HCT116 (cell line): Measurements from ENCODE around the gene TFAP2D. TPM values are rescaled to one million over a fixed set of nuclear protein-coding genes. Genes with fewer than 3 reads are reported as not detected.

Source experiments
- ATAC-seq: fragments of 200-7000 bp; cut with Tn5 transposase; 2 replicates; pipeline ENCODE4 v1.9.1; 2020; ENCODE audit warnings: mild to moderate bottlenecking, moderate library complexity
- BruUV-seq: library from RNA; stranded (reverse); fragments of 400-500 nt; replicated peaks from 2 replicates; lab custom pipeline; 2021; lab: Mats Ljungman, UMichigan
- CTCF ChIA-PET: fragments of 300-600 bp; sonication (Branson Sonifier 250); formaldehyde crosslinking; loops from one replicate; lab custom pipeline; 2021; ENCODE audit warnings: antibody characterized with exemption; lab: Charles Lee
- POLR2A ChIA-PET: fragments of 300-600, 350-600 bp; sonication (Branson Sonifier 250); formaldehyde crosslinking; loops from one replicate; lab custom pipeline; 2021; ENCODE audit warnings: antibody characterized with exemption; lab: Charles Lee
- RAD21 ChIA-PET, 2 experiments: fragments of 300-600 bp; sonication (Branson Sonifier 250); formaldehyde crosslinking; loops; one replicate each; lab custom pipeline; 2023; ENCODE audit warnings: low total read pairs in 2 of 2; ENCODE audit not compliant: uncharacterized antibody in 2 of 2, unreplicated experiment in 2 of 2, low non-redundant PET in 1 of 2; lab: Charles Lee
- DNase-seq: peaks from one replicate; pipeline ENCODE4 v3.0.0-alpha.2; 2010; ENCODE audit warnings: low read depth, low spot score
- H2AFZ ChIP-seq: fragments of 200-600 bp; shearing (Covaris generic), sonication (generic); 2 replicates; pipeline ENCODE4 v1.6.1; 2017; ENCODE audit warnings: low read depth, mixed run types, mixed read lengths, antibody characterized with exemption, low read length; ENCODE audit not compliant: poor library complexity, severe bottlenecking
- H3K27ac ChIP-seq: 2 replicates; pipeline ENCODE4 v1.5.1; 2012; ENCODE audit warnings: low read depth, low read length
- H3K27me3 ChIP-seq: fragments of 200-600 bp; sonication (generic); 2 replicates; pipeline ENCODE4 v1.6.1; 2016; ENCODE audit warnings: mixed run types, low read length, mixed read lengths; ENCODE audit not compliant: insufficient read depth
- H3K36me3 ChIP-seq, 2 experiments: fragments of 200-500 bp in 1 of 2; fragments of 200-600 bp in 1 of 2; sonication (Bioruptor generic) in 1 of 2; sonication (generic) in 1 of 2; 2 replicates each; pipeline versions ENCODE4 v1.5.1 to v1.6.1; 2014 to 2016; ENCODE audit warnings: low read length in 2 of 2, inconsistent platforms in 1 of 2, mixed read lengths in 1 of 2, mixed run types in 1 of 2; ENCODE audit not compliant: insufficient read depth in 2 of 2, control insufficient read depth in 1 of 2
- H3K4me1 ChIP-seq, 2 experiments: fragments of 200-600 bp in 1 of 2; sonication (generic) in 1 of 2; 2 replicates each; pipeline versions ENCODE4 v1.5.1 to v1.6.1; 2012 to 2017; ENCODE audit warnings: low read length in 2 of 2, inconsistent platforms in 1 of 2, mild to moderate bottlenecking in 1 of 2, mixed read lengths in 1 of 2, mixed run types in 1 of 2, moderate library complexity in 1 of 2; ENCODE audit not compliant: insufficient read depth in 2 of 2, control insufficient read depth in 1 of 2
- H3K4me2 ChIP-seq: fragments of 200-600 bp; sonication (generic); 2 replicates; pipeline ENCODE4 v1.6.1; 2017; ENCODE audit warnings: mixed run types, low read length, mixed read lengths
- H3K4me3 ChIP-seq, 2 experiments: fragments of 200-600 bp in 1 of 2; sonication (generic) in 1 of 2; replicated peaks in 1 of 2; 2 replicates each; pipeline ENCODE4 v1.5.1; 2011 to 2016; ENCODE audit warnings: low read length in 2 of 2, control low read depth in 1 of 2, low read depth in 1 of 2, mild to moderate bottlenecking in 1 of 2, mixed read lengths in 1 of 2, mixed run types in 1 of 2
- H3K79me2 ChIP-seq: fragments of 200-600 bp; sonication (generic); 2 replicates; pipeline ENCODE4 v1.6.1; 2017; ENCODE audit warnings: mild to moderate bottlenecking, mixed run types, low read length, moderate library complexity, mixed read lengths; ENCODE audit not compliant: insufficient read depth
- H3K9ac ChIP-seq: fragments of 200-600 bp; sonication (generic); 2 replicates; pipeline ENCODE4 v1.6.1; 2016; ENCODE audit warnings: low read length, mixed read lengths
- H3K9me2 ChIP-seq: fragments of 200-600 bp; sonication (generic), shearing (Covaris generic); 2 replicates; pipeline ENCODE4 v1.6.1; 2017; ENCODE audit warnings: mixed run types, mild to moderate bottlenecking, moderate library complexity; ENCODE audit not compliant: insufficient read depth
- H3K9me3 ChIP-seq, 2 experiments: fragments of 200-500 bp in 1 of 2; fragments of 200-600 bp in 1 of 2; sonication (Bioruptor generic) in 1 of 2; sonication (generic) in 1 of 2; 2 replicates each; pipeline ENCODE4 v1.6.1; 2014 to 2017; ENCODE audit warnings: low read length in 2 of 2, mixed read lengths in 2 of 2, inconsistent platforms in 1 of 2, low read depth in 1 of 2, mild to moderate bottlenecking in 1 of 2, mixed run types in 1 of 2, moderate library complexity in 1 of 2; ENCODE audit not compliant: control insufficient read depth in 1 of 2, insufficient read depth in 1 of 2
- H4K20me1 ChIP-seq: fragments of 200-600 bp; sonication (generic), shearing (Covaris generic); 2 replicates; pipeline ENCODE4 v1.6.1; 2017; ENCODE audit warnings: mixed run types, mild to moderate bottlenecking, moderate library complexity; ENCODE audit not compliant: insufficient read depth
- ATF3 ChIP-seq: IDR thresholded peaks from 2 replicates; pipeline ENCODE4 v1.6.1; 2012
- CBX3 ChIP-seq: IDR thresholded peaks from 2 replicates; pipeline ENCODE4 v1.6.1; 2012; ENCODE audit warnings: low read depth
- CEBPB ChIP-seq: IDR thresholded peaks from 2 replicates; pipeline ENCODE4 v1.6.1; 2012; ENCODE audit warnings: low read depth
- CTCF ChIP-seq, 3 experiments: fragments of 200-600 bp in 1 of 3; sonication (generic) in 1 of 3; IDR thresholded peaks in 2 of 3; conservative IDR thresholded peaks in 1 of 3; 2 replicates each; pipeline ENCODE4 v1.5.1; 2012 to 2017; ENCODE audit warnings: low read depth in 2 of 3, low read length in 2 of 3, antibody characterized with exemption in 1 of 3, borderline replicate concordance in 1 of 3, control low read depth in 1 of 3, mild to moderate bottlenecking in 1 of 3, mixed read lengths in 1 of 3, mixed run types in 1 of 3, moderate library complexity in 1 of 3; ENCODE audit not compliant: insufficient read depth in 1 of 3
- EGR1 ChIP-seq: IDR thresholded peaks from 2 replicates; pipeline ENCODE4 v1.6.1; 2012; ENCODE audit warnings: low read depth
- ELF1 ChIP-seq: IDR thresholded peaks from 2 replicates; pipeline ENCODE4 v1.6.1; 2012; ENCODE audit warnings: low read depth, borderline replicate concordance
- EZH2 ChIP-seq: fragments of 200-600 bp; sonication (generic); IDR thresholded peaks from 2 replicates; pipeline ENCODE4 v1.6.1; 2017; ENCODE audit warnings: antibody characterized with exemption, mixed run types
- EZH2phosphoT487 ChIP-seq: fragments of 200-600 bp; IDR thresholded peaks from 2 replicates; pipeline ENCODE4 v1.6.1; 2018; ENCODE audit warnings: antibody characterized with exemption, borderline replicate concordance
- FOSL1 ChIP-seq: IDR thresholded peaks from 2 replicates; pipeline ENCODE4 v1.6.1; 2012; ENCODE audit warnings: low read depth
- JUND ChIP-seq: IDR thresholded peaks from 2 replicates; pipeline ENCODE4 v1.6.1; 2012
- MAX ChIP-seq: IDR thresholded peaks from 2 replicates; pipeline ENCODE4 v1.6.1; 2012
- POLR2A ChIP-seq: IDR thresholded peaks from 2 replicates; pipeline ENCODE4 v1.7.0; 2011; ENCODE audit warnings: borderline replicate concordance; ENCODE audit not compliant: insufficient read depth, insufficient read length; ENCODE audit errors: extremely low read depth
- POLR2AphosphoS5 ChIP-seq: IDR thresholded peaks from 2 replicates; pipeline ENCODE4 v1.6.1; 2011; ENCODE audit warnings: mild to moderate bottlenecking, low read depth, low read length, moderate library complexity
- RAD21 ChIP-seq: IDR thresholded peaks from 2 replicates; pipeline ENCODE4 v1.6.1; 2012; ENCODE audit warnings: low read depth, mild to moderate bottlenecking
- SIN3A ChIP-seq: IDR thresholded peaks from 2 replicates; pipeline ENCODE4 v1.6.1; 2012; ENCODE audit warnings: low read depth
- SP1 ChIP-seq: IDR thresholded peaks from 2 replicates; pipeline ENCODE4 v1.6.1; 2012; ENCODE audit warnings: low read depth
- TCF7L2 ChIP-seq: IDR thresholded peaks from 2 replicates; pipeline ENCODE4 v1.7.0; 2011; ENCODE audit warnings: borderline replicate concordance, inconsistent platforms; ENCODE audit not compliant: insufficient read depth, insufficient read length; ENCODE audit errors: extremely low read depth
- YY1 ChIP-seq: IDR thresholded peaks from 2 replicates; pipeline ENCODE4 v1.6.1; 2011; ENCODE audit warnings: low read length, low read depth, moderate library complexity, mild to moderate bottlenecking; ENCODE audit not compliant: insufficient replicate concordance; ENCODE audit errors: extremely low read depth
- ZNF274 ChIP-seq: fragments of 200-500 bp; sonication (Bioruptor generic); IDR thresholded peaks from 2 replicates; pipeline ENCODE4 v1.6.1; 2014; ENCODE audit warnings: mild to moderate bottlenecking, low read depth, low read length, inconsistent platforms
- intact Hi-C: fragments of 100-400 bp; cut with micrococcal nuclease; formaldehyde crosslinking; loops from 2 replicates; pipeline ENCODE4 v1.10.0; 2022
- total RNA-seq: library from RNA; stranded (reverse); gene quantifications from one replicate; pipeline ENCODE4 v1.2.1, GENCODE V29; 2021; ENCODE audit not compliant: unreplicated experiment

The TFAP2D gene
- total RNA-seq, 1 experiment from 2014 or later, result not detected

- no peaks in the 10 kb centered on the region for H3K9me2 ChIP-seq
- H4K20me1 ChIP-seq, result no peaks in the 10 kb centered on the region
- no peak for TF ChIP-seq YY1
- no peak for TF ChIP-seq CBX3
- TF ChIP-seq POLR2AphosphoS5, result no peak
- no peak for TF ChIP-seq CEBPB
- TF ChIP-seq JUND, result no peak
- TF ChIP-seq MAX, result no peak
- TF ChIP-seq ATF3, result no peak
- TF ChIP-seq EGR1, result no peak
- TF ChIP-seq EZH2, result no peak
- TF ChIP-seq CTCF (IDR thresholded peaks at IDR 0.05 in 2 of 3, conservative IDR thresholded peaks at IDR 0.05 in 1 of 3; ENCODE audit: borderline replicate concordance in 1 of 3, insufficient read depth in 1 of 3, low read depth in 2 of 3, low read length in 2 of 3), result no peak
- no peak for TF ChIP-seq ZNF274
- no peak for TF ChIP-seq FOSL1
- no peak for TF ChIP-seq TCF7L2
- no peak for TF ChIP-seq POLR2A
- no peak for TF ChIP-seq ELF1
- TF ChIP-seq EZH2phosphoT487, result no peak
- no peak for TF ChIP-seq SP1
- TF ChIP-seq SIN3A, result no peak
- TF ChIP-seq RAD21, result no peak
- H3K79me2 ChIP-seq, result no peaks in the 10 kb centered on the region
- no peak overlapping the region for H3K4me2 ChIP-seq
- H3K4me1 ChIP-seq, result no peaks in the 10 kb centered on the region
- H3K27me3 ChIP-seq, result no peaks in the 10 kb centered on the region
- ATAC-seq (no peak), DNase-seq (no peak)
- ChIA-PET POLR2A (no interaction called here), CTCF (no interaction called here), RAD21 (no interaction called here)
- no peak overlapping the region for H3K27ac ChIP-seq
- no peak overlapping the region for H3K4me3 ChIP-seq
- BruUV-seq, result no TSS peak
- intact Hi-C loops, result loop anchor here (10.0 kb wide), 1 partner anchor 1037 kb away; no protein-coding TSS in a partner anchor
- no peak overlapping the region for H2AFZ ChIP-seq
- no peak overlapping the region for H3K9ac ChIP-seq
- no peaks in the 10 kb centered on the region for H3K9me3 ChIP-seq
- H3K36me3 ChIP-seq, result no peaks in the 10 kb centered on the region; a peak in 1 of 4 replicates
Measured at GRCh38 chr6:50817646-50817950, 104.3 kb downstream of the TFAP2D start.
